Measurements from ENCODE around the gene MIA3. TPM values are rescaled to one million over a fixed set of nuclear protein-coding genes. Genes with fewer than 3 reads are reported as not detected.

The MIA3 gene
- total RNA-seq, 4 donors from 2014 or later: 25.1 to 57.5 (median 31.5) TPM

DNA sequence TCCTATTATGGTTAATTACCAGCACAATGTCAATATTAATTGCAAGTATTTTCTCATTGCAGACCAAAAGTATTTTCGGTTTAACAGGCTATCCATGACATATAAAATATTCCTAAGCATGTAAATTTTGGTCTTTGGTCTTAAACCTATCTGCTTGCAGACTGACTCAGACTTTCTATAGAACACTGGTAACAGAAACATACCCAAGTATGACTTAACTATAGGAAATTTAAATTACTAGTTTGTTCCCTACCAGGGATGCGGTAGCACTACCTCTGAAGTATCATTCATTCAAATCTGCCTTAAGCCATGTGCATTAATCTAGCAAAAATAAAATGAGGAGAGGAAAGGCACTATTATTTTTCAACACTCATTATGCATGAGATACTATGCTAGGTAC lies 31.1 kb upstream of the MIA3 start:
- intact Hi-C loops (cut with DNase I; ENCODE audit: low total_unique reads): no loop called here
- no peak for DNase-seq (ENCODE audit: low spot score in 2 of 2)
- TF ChIP-seq POLR2A (IDR thresholded peaks at IDR 0.05): no peak
- no peak overlapping the region for H3K4me3 ChIP-seq (ENCODE audit: low read depth, poor library complexity, severe bottlenecking)
- 91% methylated on average over 2 of the region's 2 CpGs for WGBS, 2 donors

DNA sequence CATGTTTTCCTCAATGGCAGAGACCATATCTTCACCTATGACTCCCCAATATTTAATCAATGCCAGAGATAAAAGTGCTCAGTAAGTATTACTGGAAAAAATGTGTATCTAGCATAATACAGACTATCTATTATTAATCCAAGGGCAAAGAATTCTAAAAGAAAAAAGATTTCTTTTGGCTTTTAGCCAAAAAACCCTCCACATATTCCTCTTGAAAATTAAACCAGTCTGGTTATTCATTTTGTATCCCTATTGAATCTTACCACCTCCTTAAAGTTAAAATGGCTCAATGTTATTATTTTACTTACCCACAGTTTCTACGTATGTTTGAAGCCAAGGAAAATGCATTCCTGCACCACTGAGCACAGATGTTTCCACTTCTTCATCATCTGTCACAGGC lies 29.8 kb upstream of the MIA3 start:
- no peak for DNase-seq (ENCODE audit: low spot score in 2 of 2)
- H3K4me3 ChIP-seq (ENCODE audit: low read depth, poor library complexity, severe bottlenecking): no peak overlapping the region
- intact Hi-C loops (cut with DNase I; ENCODE audit: low total_unique reads): no loop called here
- 84 to 85% methylated on average over 1 of the region's 1 CpG for WGBS, 2 donors
- TF ChIP-seq, protein P1, sequence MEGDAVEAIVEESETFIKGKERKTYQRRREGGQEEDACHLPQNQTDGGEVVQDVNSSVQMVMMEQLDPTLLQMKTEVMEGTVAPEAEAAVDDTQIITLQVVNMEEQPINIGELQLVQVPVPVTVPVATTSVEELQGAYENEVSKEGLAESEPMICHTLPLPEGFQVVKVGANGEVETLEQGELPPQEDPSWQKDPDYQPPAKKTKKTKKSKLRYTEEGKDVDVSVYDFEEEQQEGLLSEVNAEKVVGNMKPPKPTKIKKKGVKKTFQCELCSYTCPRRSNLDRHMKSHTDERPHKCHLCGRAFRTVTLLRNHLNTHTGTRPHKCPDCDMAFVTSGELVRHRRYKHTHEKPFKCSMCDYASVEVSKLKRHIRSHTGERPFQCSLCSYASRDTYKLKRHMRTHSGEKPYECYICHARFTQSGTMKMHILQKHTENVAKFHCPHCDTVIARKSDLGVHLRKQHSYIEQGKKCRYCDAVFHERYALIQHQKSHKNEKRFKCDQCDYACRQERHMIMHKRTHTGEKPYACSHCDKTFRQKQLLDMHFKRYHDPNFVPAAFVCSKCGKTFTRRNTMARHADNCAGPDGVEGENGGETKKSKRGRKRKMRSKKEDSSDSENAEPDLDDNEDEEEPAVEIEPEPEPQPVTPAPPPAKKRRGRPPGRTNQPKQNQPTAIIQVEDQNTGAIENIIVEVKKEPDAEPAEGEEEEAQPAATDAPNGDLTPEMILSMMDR (IDR thresholded peaks at IDR 0.05): no peak
- TF ChIP-seq POLR2A (IDR thresholded peaks at IDR 0.05): no peak

DNA sequence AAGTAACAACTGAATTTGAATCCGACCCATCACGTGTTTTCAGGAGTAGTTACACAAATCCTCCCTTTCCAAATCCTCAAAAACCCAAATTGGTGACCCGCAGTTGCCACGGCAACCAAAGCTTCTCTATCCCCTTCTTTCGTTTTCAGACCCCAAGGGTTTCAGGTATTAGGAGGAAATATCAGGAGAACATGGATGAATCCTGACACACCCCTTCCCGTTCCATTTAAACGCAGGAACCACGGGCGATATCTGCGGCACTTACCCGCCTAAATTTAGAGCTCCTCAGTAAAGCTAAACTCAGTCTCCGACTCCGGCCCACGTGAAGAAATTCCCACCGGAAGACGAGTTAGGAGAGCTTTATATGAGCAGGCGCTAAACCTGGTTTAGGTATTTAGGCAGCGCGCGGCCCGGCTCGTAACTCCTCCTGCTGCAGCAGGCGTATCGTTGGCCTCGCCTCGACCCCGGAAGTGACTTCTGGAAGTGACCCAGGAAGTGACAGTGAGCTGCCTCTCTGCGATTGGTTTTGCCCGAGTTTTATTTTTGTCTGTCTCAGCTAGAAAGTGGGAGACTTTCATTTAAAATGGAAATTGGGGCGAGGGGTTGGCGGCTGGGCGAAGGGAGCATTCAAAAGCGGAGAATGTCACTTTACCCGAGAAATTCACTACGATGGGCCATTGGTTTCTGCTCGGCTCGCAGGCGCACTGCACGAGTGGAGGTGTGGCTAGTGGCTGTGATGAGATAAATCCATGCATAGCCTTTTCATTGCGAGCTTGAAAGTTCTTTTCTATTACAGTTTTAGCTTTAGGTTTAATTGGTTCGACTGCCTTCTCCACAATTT lies 28.2 kb upstream of the MIA3 start, which contains the start of gene TAF1A:
Gene TAF1A, minus strand, starts transcription at position 472 of the 841 bp plus-strand sequence.
- no peak for TF ChIP-seq POLR2A (IDR thresholded peaks at IDR 0.05)
- TF ChIP-seq, protein P1 (IDR thresholded peaks at IDR 0.05): no peak
- peak; percentile 86 to 97 for DNase-seq (ENCODE audit: low spot score in 2 of 2)
- WGBS, 2 donors: 0% methylated on average over 41 of the region's 41 CpGs
- intact Hi-C loops (cut with DNase I; ENCODE audit: low total_unique reads): no loop called here
- peak within 1 kb of the TSS; percentile 38 for H3K4me3 ChIP-seq (ENCODE audit: low read depth, poor library complexity, severe bottlenecking)

DNA sequence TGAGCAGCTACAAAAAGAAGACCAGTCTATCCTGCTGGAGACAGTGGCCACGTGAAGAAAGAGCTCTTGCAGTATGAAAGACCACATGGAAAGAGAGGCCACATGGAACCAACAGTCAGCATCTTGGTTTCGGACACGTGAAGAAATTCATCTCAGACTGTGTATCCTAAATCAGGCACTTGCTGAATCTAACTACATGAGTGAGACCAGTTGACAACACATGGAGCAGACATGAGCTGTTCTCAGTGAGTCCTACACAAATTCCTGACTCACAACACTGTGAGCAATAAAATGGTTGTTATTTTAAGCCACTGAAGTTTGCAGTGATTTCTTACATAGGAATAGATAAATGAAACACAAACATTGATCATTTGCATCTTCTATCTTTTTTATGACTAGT lies 25.7 kb upstream of the MIA3 start:
- H3K4me3 ChIP-seq (ENCODE audit: low read depth, poor library complexity, severe bottlenecking): no peak overlapping the region
- 78 to 83% methylated on average over 3 of the region's 3 CpGs for WGBS, 2 donors
- TF ChIP-seq POLR2A (IDR thresholded peaks at IDR 0.05): no peak
- intact Hi-C loops (cut with DNase I; ENCODE audit: low total_unique reads): no loop called here
- DNase-seq (ENCODE audit: low spot score in 2 of 2): no peak

DNA sequence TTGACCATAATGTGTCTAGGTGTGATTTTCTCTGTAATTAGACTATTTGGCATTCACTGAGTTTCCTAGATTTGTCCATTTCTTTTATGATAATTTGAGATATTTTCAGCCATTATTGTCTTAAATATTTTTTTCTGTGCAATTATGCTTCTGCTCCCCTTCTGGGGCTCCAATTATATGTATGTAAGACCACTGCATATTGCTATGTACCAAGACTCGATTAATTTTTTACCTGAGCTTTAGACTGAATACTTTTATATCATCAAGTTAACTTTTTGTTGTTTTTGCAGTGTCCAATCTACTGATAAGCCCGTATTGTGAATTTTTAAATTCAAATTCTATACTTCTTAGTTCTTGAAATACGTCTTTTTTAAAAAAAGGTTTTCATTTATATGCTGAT lies 23.1 kb upstream of the MIA3 start:
- 92 to 96% methylated on average over 3 of the region's 3 CpGs for WGBS, 2 donors
- DNase-seq (ENCODE audit: low spot score in 2 of 2): no peak
- TF ChIP-seq POLR2A (IDR thresholded peaks at IDR 0.05): no peak

DNA sequence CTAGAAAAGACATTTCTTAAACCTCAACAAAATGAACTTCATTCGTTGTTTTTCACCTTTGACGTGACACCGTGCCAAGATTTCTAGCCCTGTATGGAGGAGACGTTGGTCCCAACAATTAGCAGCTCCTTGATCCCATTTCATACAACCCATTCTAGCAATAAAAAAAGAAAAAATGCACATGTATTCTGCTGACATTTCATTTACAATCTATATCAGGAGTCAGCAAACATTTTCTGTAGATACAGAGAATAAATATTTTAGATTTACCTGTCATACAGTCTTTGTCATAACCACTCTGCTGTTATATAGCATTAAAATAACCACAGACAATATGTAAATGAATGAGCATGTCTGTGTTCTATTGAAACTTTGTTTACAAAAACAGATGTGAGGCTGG lies 21.2 kb upstream of the MIA3 start:
- TF ChIP-seq, protein P1 (IDR thresholded peaks at IDR 0.05): no peak
- TF ChIP-seq POLR2A (IDR thresholded peaks at IDR 0.05): no peak
- intact Hi-C loops (cut with DNase I; ENCODE audit: low total_unique reads): no loop called here
- no peak overlapping the region for H3K4me3 ChIP-seq (ENCODE audit: low read depth, poor library complexity, severe bottlenecking)
- 81 to 85% methylated on average over 4 of the region's 4 CpGs for WGBS, 2 donors
- DNase-seq (ENCODE audit: low spot score in 2 of 2): no peak

More for the DNA sequence above, 23.1 kb upstream of the MIA3 start:
- intact Hi-C loops (cut with DNase I; ENCODE audit: low total_unique reads): no loop called here
- no peak overlapping the region for H3K4me3 ChIP-seq (ENCODE audit: low read depth, poor library complexity, severe bottlenecking)

DNA sequence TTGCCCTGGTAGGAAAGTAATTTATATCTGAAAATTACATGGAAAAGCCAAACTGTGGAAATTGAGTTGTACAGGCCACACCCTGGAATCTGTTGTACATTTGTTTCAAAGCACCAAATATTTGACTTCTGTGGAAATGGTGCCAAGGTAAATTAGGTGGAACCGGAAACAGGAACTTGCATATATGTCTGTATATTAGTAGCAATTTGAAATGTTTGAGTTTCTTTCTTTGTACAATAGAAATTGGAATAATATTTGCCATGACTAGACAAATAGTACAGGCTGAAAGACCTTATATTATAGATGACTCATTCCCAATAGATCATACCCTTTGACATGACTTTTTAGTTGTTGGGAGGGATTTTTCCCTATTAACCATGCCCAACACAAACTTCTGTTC lies 17.6 kb upstream of the MIA3 start:
- no peak for DNase-seq (ENCODE audit: low spot score in 2 of 2)
- intact Hi-C loops (cut with DNase I; ENCODE audit: low total_unique reads): no loop called here
- WGBS, 2 donors: 30 to 47% methylated on average over 1 of the region's 1 CpG
- TF ChIP-seq, protein P1 (IDR thresholded peaks at IDR 0.05): no peak
- TF ChIP-seq POLR2A (IDR thresholded peaks at IDR 0.05): no peak
- H3K4me3 ChIP-seq (ENCODE audit: low read depth, poor library complexity, severe bottlenecking): no peak overlapping the region

Measured in lower leg skin (tissue), 4 donors.